Esophagus squamous epithelium (tissue), 5 donors: ENCODE results near the gene CCT5. TPM values are rescaled to one million over a fixed set of nuclear protein-coding genes. Genes with fewer than 3 reads are reported as not detected.

ENCODE experiments used
- DNase-seq: peaks from one replicate; lab custom pipeline; 2025; lab: John Stamatoyannopoulos, UW
- H3K27ac ChIP-seq, 4 donors: fragments of 200-600 bp; sonication (generic); one replicate each; pipeline ENCODE4 v1.5.1; 2016 to 2019; ENCODE audit warnings: mild to moderate bottlenecking in 1 of 4
- H3K27me3 ChIP-seq, 4 donors: fragments of 200-600 bp; sonication (generic); 1 replicate in 3 of 4; 2 replicates in 1 of 4; pipeline versions ENCODE4 v1.5.1 to v1.6.0; 2017 to 2021; ENCODE audit warnings: antibody characterized with exemption in 1 of 4
- H3K36me3 ChIP-seq, 3 donors: fragments of 200-600 bp; sonication (generic); one replicate each; pipeline ENCODE4 v1.5.1; 2016 to 2019
- H3K4me1 ChIP-seq, 3 donors: fragments of 200-600 bp; sonication (generic); one replicate each; pipeline ENCODE4 v1.5.1; 2017 to 2019
- H3K4me3 ChIP-seq, 4 donors: fragments of 200-600 bp; sonication (generic); 1 replicate in 3 of 4; 2 replicates in 1 of 4; pipeline ENCODE4 v1.5.1; 2016 to 2019; ENCODE audit warnings: mild to moderate bottlenecking in 2 of 4, moderate library complexity in 1 of 4
- H3K9me3 ChIP-seq, 3 donors: fragments of 200-600 bp; sonication (generic); one replicate each; pipeline ENCODE4 v1.5.1; 2016 to 2019
- CTCF ChIP-seq, 6 experiments: fragments of 450-650 bp in 4 of 6; fragments of 200-600 bp in 2 of 6; sonication (generic) in 2 of 6; IDR thresholded peaks; one replicate each; pipeline ENCODE4 v1.5.1; 2016 to 2019; ENCODE audit warnings: antibody characterized with exemption in 6 of 6, mild to moderate bottlenecking in 4 of 6, moderate library complexity in 4 of 6
- POLR2A ChIP-seq, 4 donors: fragments of 450-650 bp; IDR thresholded peaks; one replicate each; pipeline ENCODE4 v1.6.1; 2017; ENCODE audit warnings: antibody characterized with exemption in 4 of 4, mild to moderate bottlenecking in 4 of 4, moderate library complexity in 3 of 4
- WGBS, 2 donors: methylation state at CpG; one replicate each; pipeline ENCODE4 v1.1.5; 2018; 5-methylcytosine and 5-hydroxymethylcytosine counted together
- intact Hi-C: fragments of 100-400 bp; cut with DNase I; formaldehyde crosslinking; loops from one replicate; pipeline ENCODE4 v1.15.0; 2022
- total RNA-seq, 4 donors: library from RNA; depleted of rRNA; stranded (reverse); fragments of >200 nt; gene quantifications; one replicate each; pipeline ENCODE4 v1.1.0, GENCODE V29; 2016
- donor health status: DM: yes; HTN: yes; CAD: no.

The CCT5 gene
- total RNA-seq, 4 donors from 2014 or later, result 122 to 331 (median 226) TPM

- Histone ChIP-seq H3K27me3 (no peaks in the 10 kb centered on the region), H3K27ac (no peak overlapping the region), H3K4me1 (peaks cover 2 to 6% (median 4%) of the 10 kb centered on the region in 3 donors), H3K4me3 (no peak overlapping the region), H3K36me3 (no peaks in the 10 kb centered on the region), H3K9me3 (no peaks in the 10 kb centered on the region)
- 72 to 81% methylated on average over 3 of the region's 3 CpGs for WGBS, 2 donors
- DNase-seq, result no peak
- TF ChIP-seq CTCF (IDR thresholded peaks at IDR 0.05) (no peak), POLR2A (IDR thresholded peaks at IDR 0.05) (no peak)
- intact Hi-C loops, result loop anchor here (10.0 kb wide), 1 partner anchor 131 kb away; no protein-coding TSS in a partner anchor
These were observed 44.0 kb downstream of the CCT5 start for GRCh38 chr5:10293907-10294662.

- Histone ChIP-seq H3K27me3 (no peaks in the 10 kb centered on the region), H3K4me1 (no peaks in the 10 kb centered on the region), H3K27ac (no peak overlapping the region), H3K9me3 (no peaks in the 10 kb centered on the region), H3K36me3 (no peaks in the 10 kb centered on the region), H3K4me3 (no peak overlapping the region)
- intact Hi-C loops, result loop anchor here (10.0 kb wide), 1 partner anchor 129 kb away; no protein-coding TSS in a partner anchor
- DNase-seq, result no peak
- WGBS, 2 donors, result 87 to 92% methylated on average over 7 to 8 of the region's 8 CpGs
- TF ChIP-seq CTCF (IDR thresholded peaks at IDR 0.05), result no peak
- TF ChIP-seq POLR2A (IDR thresholded peaks at IDR 0.05), result no peak
These were observed 45.7 kb downstream of the CCT5 start for GRCh38 chr5:10295619-10296326.

- TF ChIP-seq POLR2A (IDR thresholded peaks at IDR 0.05), result no peak
- TF ChIP-seq CTCF (IDR thresholded peaks at IDR 0.05), result no peak
- DNase-seq, result no peak
These were observed 47.6 kb downstream of the CCT5 start for GRCh38 chr5:10297646-10298204.

GRCh38 chr5:10300246-10300645, 50.2 kb downstream of the CCT5 start:
- peaks cover 0 to 19% (median 0%) of the 10 kb centered on the region in 3 donors for H3K4me1 ChIP-seq
- H3K27ac ChIP-seq, result no peak overlapping the region
- no peak for DNase-seq
- H3K9me3 ChIP-seq, result no peaks in the 10 kb centered on the region
- TF ChIP-seq CTCF (IDR thresholded peaks at IDR 0.05), result no peak
- intact Hi-C loops, result no loop called here
- no peaks in the 10 kb centered on the region for H3K27me3 ChIP-seq
- 81 to 85% methylated on average over 5 of the region's 5 CpGs for WGBS, 2 donors
- no peak overlapping the region for H3K4me3 ChIP-seq
- no peaks in the 10 kb centered on the region for H3K36me3 ChIP-seq

More at GRCh38 chr5:10297646-10298204, 47.6 kb downstream of the CCT5 start:
- Histone ChIP-seq H3K4me3 (no peak overlapping the region), H3K36me3 (no peaks in the 10 kb centered on the region), H3K4me1 (peaks cover 0 to 17% (median 0%) of the 10 kb centered on the region in 3 donors), H3K9me3 (no peaks in the 10 kb centered on the region), H3K27ac (no peak overlapping the region), H3K27me3 (no peaks in the 10 kb centered on the region)
- WGBS, 2 donors, result 81 to 88% methylated on average over 14 of the region's 14 CpGs
- intact Hi-C loops, result loop anchor here (10.0 kb wide), 1 partner anchor 127 kb away; no protein-coding TSS in a partner anchor
